ENCODE results near the gene LBX1.

Gene LBX1

DNA sequence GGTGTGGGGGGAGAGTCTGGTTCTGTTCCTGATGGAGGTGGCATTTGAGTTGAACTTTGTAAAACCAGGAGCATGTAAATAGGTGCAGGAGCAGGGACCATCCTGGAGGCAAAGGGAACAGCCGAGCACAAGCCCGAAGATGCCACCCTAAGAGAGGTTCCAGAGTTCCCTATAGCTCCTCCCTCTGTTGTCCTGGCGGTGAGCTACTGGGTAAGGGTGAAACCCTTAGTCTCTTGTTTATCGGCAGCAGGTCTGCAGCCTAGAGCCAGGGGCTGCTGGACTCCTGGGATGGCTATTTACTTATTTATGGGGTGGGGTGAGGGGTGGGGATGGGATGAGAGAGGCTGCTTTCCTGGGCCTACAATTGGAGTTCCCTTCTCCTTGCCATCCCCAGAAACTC, 6.5 kb upstream of the LBX1 start:
- no peak overlapping the region for H3K4me3 ChIP-seq (ENCODE audit: low read length)
- no peak for TF ChIP-seq CTCF (conservative IDR thresholded peaks at IDR 0.05; ENCODE audit: low read length)

GRCh38 chr10:101234333-101234732, 5.1 kb upstream of the LBX1 start:
- no peak for TF ChIP-seq CTCF (conservative IDR thresholded peaks at IDR 0.05; ENCODE audit: low read length)
- H3K4me3 ChIP-seq (ENCODE audit: low read length) = no peak overlapping the region
- DNase-seq (ENCODE audit: low read depth) = no peak

More for the DNA sequence above, 6.5 kb upstream of the LBX1 start:
- no peak for DNase-seq (ENCODE audit: low read depth)

- no peak overlapping the region for H3K4me3 ChIP-seq (ENCODE audit: low read length)
- TF ChIP-seq CTCF (conservative IDR thresholded peaks at IDR 0.05; ENCODE audit: low read length) = no peak
- DNase-seq (ENCODE audit: low read depth) = no peak
Measured at GRCh38 chr10:101233863-101234262, 4.6 kb upstream of the LBX1 start.

- no peak for DNase-seq (ENCODE audit: low read depth)
- TF ChIP-seq CTCF (conservative IDR thresholded peaks at IDR 0.05; ENCODE audit: low read length) = no peak
- H3K4me3 ChIP-seq (ENCODE audit: low read length) = no peak overlapping the region
Measured at GRCh38 chr10:101233443-101233842, 4.2 kb upstream of the LBX1 start.

- no peak for DNase-seq (ENCODE audit: low read depth)
- H3K4me3 ChIP-seq (ENCODE audit: low read length) = no peak overlapping the region
- TF ChIP-seq CTCF (conservative IDR thresholded peaks at IDR 0.05; ENCODE audit: low read length) = no peak
Measured at GRCh38 chr10:101231912-101232689, 2.8 kb upstream of the LBX1 start.

- H3K4me3 ChIP-seq (ENCODE audit: low read length) = no peak overlapping the region
- TF ChIP-seq CTCF (conservative IDR thresholded peaks at IDR 0.05; ENCODE audit: low read length) = no peak
- no peak for DNase-seq (ENCODE audit: low read depth)
Measured at GRCh38 chr10:101231092-101231491, 1.8 kb upstream of the LBX1 start.

DNA sequence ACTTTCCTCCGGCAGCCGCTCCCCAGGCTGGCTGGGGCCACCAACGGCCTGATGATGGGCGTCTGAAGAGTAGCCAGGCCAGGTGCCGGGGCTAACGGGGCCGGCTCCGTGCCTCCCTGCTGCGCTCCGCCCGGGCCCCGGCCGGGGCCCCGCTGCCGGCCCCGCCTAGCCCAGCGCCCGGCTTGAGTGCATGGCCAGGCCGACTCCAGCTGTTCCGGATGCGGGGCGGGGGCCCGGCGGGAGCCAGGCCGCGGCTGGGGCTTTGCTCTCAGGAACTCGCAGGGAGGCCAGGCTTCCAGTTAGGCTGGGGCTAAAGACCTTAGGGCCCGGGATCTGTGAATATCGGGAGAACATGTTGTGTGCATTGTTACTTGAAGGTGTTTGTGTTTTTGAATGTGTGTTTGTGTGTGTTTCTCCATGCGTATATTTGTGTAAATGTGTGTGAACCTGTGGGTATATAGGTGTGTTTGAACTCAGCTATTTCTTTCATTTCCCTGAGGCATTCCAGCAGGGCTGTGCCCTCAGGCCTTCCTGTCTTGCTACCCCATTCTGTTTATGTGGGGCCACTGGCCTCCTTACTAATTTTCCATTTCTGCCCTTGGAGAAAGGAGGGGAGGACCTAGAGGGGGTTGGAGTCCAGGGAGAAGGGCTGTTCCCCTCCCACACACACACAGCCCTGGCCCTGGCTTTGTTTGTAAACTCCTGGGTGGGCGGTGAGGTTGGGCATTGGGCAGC, 1.1 kb upstream of the LBX1 start:
- TF ChIP-seq CTCF (conservative IDR thresholded peaks at IDR 0.05; ENCODE audit: low read length) = no peak
- no peak overlapping the region for H3K4me3 ChIP-seq (ENCODE audit: low read length)
- no peak for DNase-seq (ENCODE audit: low read depth)

All from AG10803 (cell line).